Stimulated activated CD4-positive, alpha-beta T cell treated with anti-CD3 and anti-CD28 coated beads, Interleukin-4, amount 100 ng/mL, for 48 hours (primary cell): ENCODE results near the gene BRICD5.
A peak's percentile ranks its signal among the peaks of the same experiment; 100 is the strongest.
"Not testable (repeated sequence)": the region's sequence is repeated elsewhere in the genome, so short reads cannot be mapped to it uniquely, and the experiment has no call there.

Source experiments
- DNase-seq, 2 donors: peaks; one replicate each; pipeline ENCODE4 v3.0.0-alpha.2; 2020; ENCODE audit warnings: low read depth in 2 of 2

BRICD5 gene

GRCh38 chr16:2223221-2223941 lies 12.7 kb upstream of the BRICD5 start, which contains the start of gene E4F1:
Gene E4F1 (plus strand): TSS chr16:2223591. CDS start chr16:2223614, 23 bp downstream.
- DNase-seq, result peak; percentile 99 to 100

DNA sequence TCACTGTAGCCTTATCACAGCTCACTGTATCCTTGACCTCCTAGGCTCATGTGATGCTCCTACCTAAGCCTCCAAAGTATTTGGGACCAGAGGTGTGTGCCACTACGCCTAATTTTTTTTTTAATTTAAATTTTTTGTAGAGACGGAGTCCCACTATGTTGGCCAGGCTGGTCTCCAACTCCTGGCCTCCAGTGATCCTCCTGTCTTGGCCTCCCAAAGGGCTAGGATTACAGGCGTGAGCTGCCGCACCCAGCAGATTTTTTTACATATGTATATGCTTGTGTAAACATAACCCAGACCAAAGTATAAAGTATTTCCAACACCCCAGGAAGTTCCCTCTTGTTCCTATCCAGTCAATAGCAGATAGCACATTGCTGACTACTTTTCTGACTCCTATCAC lies 5.7 kb upstream of the BRICD5 start:
- DNase-seq, result no peak

DNA sequence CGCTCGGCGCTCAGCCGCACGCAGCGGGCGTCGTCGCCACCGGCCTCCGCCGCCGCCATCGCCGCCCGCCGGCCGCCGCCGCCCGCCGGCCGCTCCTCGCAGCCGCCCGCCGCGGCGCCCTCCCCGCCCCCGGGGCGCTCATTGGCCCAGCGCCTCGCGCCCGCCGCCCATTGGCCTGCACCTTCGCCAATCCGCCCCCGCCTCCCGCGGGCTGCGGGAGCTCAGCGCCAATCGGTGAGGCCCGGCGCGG lies 4.0 kb upstream of the BRICD5 start, which contains the start of gene PGP:
Gene PGP, minus strand, starts transcription at position 122 of the 250 bp plus-strand sequence. Its CDS starts 63 bp downstream, at position 59.
- no peak for DNase-seq

GRCh38 chr16:2213817-2214718 lies 3.4 kb upstream of the BRICD5 start:
- no peak for DNase-seq

DNA sequence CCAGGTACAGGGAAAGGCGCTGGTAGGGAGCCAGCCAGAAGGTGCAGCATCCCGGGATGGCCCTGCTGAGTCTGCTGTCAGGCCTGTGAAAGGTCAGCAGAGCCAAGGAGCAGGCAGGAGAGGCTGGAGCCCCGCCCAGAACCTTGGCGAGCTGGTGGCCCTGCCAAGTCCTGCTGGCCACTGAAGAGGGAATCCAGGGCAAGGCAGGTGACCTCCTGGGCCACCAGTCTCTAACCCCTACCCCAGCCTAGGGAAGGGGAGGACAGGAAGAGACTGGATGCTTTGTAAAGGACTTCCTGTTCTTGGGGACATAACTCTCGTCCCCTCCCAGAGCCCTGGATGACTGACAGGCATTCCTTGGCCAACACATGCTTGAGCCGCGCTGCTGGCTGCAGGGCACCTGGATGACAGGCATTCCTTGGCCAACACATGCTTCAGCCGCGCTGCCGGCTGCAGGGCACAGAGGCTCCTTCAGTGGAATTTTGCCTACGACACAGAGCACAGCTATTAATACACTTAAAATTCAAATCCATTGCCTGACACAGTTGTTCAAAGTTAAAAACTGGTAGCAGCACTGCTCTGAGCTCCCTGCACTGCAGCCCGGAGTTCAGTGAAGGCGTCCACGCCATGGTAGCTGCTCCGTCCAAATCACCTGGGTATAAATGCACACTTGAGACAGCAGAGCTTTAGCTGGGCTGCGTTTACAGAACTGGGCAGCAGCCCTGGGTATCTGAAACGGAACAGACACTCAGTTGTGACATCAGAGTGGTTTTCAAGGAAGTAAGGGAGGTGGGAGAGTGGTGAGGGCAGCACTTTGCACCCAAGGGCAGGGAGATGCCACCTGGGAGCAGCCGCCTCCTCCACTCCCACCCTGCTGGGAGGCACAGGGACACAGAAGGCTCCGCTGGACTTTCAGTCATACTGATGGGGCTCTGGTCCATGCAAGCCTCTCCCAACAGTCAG lies 2.0 kb upstream of the BRICD5 start:
- no peak for DNase-seq

GRCh38 chr16:2211923-2212347 lies 1.3 kb upstream of the BRICD5 start:
- no peak for DNase-seq

DNA sequence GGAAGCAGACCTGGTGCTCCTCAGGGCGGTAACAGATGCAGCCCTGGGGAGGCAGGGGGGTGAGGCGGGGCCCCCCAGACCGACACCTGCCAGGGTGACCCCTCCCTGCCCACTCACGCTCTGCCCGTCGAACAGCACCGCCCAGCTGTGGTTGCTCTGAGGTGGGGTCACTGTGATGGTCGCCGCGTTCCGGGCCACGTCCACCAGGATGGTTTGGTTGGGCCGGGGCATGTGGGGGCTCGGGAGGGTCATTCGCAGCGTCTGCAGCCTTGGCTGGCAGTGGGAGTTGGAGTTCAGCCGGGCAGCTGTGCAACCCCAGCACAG lies 692 bp downstream of the BRICD5 start:
- DNase-seq, result no peak

- DNase-seq, result no peak
Measured at GRCh38 chr16:2209258-2210008, 1.2 kb downstream of the BRICD5 start.

DNA sequence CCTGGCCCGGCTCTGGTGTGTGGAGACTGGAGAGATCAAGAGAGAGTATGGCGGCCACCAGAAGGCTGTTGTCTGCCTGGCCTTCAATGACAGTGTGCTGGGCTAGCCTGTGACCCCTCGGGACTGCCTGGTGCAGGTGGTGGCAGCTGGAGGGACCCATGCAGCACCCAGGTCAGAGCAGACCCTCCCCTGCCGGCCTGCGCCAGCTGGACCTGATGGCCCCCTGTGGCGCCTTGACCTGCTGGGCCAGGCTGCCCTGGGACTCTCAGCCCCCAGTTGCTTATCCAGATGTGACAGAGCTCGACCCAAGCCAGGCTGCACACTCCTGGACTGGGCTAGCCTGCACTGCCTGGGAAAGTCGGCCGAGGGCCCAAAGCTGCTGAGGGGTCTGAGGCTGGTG lies 1.9 kb downstream of the BRICD5 start:
- no peak for DNase-seq

GRCh38 chr16:2208308-2208707 lies 2.4 kb downstream of the BRICD5 start:
- DNase-seq, result no peak

DNA sequence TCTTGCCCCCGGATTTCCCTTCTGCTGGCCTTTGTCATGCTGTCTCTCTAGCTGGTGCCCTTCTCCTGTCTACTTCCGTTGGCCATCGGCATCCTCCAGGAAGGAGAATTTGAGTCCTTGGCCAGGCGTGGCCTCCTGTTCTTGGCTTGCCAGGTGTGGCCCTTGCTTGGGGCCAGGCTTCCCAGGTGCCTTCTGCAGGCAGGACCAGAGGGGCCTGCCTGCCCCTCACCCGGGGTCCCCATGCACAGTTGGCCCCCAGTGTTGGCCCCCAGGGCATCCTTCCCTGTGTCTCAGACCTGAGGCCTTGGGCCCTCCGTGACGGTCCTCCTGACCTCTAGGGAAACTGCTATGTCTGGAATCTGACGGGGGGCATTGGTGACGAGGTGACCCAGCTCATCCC lies 2.8 kb downstream of the BRICD5 start:
- no peak for DNase-seq

DNA sequence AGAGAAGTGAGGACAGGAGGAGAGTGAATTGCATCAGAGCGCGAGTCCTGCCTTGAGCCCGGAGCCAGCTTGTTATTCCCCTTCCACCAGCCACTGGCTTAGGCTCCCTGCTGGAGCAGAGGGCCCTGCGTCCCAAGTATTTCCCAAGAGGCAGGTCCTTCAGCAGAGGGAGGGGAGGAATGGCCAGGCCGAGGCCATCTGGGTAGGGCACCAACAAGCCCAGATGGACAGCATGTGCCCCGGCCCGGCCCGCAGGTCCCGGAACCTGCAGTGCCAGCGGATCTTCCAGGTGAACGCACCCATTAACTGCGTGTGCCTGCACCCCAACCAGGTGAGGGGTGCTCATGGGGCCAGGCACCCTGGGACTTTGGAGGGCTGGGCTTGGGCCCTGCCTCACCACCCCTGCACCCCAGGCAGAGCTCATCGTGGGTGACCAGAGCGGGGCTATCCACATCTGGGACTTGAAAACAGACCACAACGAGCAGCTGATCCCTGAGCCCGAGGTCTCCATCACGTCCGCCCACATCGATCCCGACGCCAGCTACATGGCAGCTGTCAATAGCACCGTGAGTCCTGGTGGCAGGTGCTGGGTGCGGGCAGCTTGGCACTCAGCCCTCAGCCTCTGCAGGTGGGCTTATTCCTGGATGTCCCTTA lies 3.8 kb downstream of the BRICD5 start:
- no peak for DNase-seq

GRCh38 chr16:2206420-2206779 lies 4.3 kb downstream of the BRICD5 start:
- DNase-seq, result no peak

- DNase-seq, result no peak
Measured at GRCh38 chr16:2205967-2206313, 4.7 kb downstream of the BRICD5 start.

DNA sequence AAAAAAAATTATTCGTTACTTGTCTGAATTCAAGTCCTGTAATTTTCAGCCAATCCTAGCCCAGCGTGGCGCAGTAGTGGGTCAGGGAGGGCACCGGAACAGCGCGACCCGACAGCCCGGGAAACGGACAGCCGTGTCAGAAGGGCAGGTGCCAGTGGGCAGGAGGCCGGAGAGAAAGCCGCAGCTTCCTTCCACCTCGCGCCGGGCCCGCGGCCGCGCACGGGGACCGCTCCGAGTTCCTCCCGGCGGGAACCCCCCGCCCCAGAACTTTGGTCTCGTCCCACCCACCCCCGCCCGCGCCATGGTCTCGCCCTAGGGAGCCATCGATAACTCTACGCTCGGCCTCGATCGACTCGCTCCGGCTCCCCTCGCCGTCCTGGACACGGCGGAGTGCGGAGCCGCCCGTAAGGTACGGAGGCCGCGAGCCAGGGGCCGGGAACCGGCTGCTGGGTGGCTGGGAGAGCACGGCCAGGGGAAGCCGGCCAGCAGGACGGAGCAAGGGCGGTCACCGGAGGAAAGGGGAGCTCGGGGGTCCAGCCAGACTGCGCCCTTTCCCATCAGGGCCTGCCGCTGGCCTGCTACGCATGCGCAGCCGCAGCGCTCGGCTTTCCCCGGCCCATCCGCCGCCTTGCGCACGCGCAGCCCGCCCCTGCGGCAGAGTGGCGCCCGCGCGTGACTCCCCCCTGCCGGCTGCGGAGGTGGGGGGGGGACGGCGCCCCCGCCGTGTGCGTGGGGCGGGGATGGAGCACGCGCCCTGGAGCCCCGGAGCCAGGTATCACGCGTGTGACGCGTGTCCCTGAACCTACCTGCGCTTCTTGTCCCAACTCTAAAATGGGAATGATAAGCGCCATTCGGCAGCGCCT lies 5.3 kb downstream of the BRICD5 start, which contains the start of gene MLST8:
Gene MLST8, plus strand, starts transcription at position 351 of the 863 bp plus-strand sequence. CDS start 632 bp downstream, outside the sequence.
- DNase-seq, result peak; percentile 76 to 81

- no peak for DNase-seq
Measured at GRCh38 chr16:2204416-2205103, 6.1 kb downstream of the BRICD5 start.

GRCh38 chr16:2203119-2203688 lies 7.5 kb downstream of the BRICD5 start:
- not testable (repeated sequence) for DNase-seq

GRCh38 chr16:2200313-2200712 lies 10.3 kb downstream of the BRICD5 start:
- DNase-seq, result no peak

DNA sequence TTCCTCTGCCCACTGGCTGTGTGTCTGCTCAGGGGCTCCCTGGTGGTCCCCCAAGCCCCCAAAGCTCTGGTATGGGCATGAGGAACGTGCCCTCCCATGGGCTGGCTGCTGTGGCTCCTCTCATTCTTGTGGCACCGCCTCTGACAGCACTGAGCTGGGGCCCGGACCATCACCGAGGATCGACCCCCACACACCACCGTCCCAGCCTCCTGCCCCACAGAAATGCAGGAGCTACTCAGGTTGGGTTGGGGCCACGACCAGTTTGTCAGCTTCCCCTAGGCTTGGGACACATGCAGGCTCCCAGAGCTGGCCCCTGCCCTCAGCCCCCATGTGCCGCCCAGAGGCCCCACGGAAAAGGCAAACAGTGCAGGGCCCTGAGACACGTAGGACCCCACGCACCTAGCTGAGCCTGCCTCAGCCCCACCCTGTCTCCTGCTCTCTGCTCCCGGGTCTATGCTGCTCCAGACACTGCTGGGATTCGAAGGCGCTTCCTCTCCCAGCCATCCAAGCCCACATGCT lies 11.0 kb downstream of the BRICD5 start:
- no peak for DNase-seq
